ENCODE data around the gene NAA40.

GRCh38 chr11:63897459-63898146 is 41.2 kb upstream of the NAA40 start:
- TF ChIP-seq CTCF (IDR thresholded peaks at IDR 0.05) (no peak), POLR2A (IDR thresholded peaks at IDR 0.05) (no peak)
